CD4-positive, alpha-beta T cell (primary cell): ENCODE data around the gene CACNA2D2. TPM values are rescaled to one million over a fixed set of nuclear protein-coding genes. Genes with fewer than 3 reads are reported as not detected.

Experiments used
- ATAC-seq: fragments of 200-7000 bp; cut with Tn5 transposase; one replicate; pipeline ENCODE4 v1.10.0; 2022; ENCODE audit warnings: mild to moderate bottlenecking; ENCODE audit not compliant: poor library complexity
- CTCF ChIA-PET: fragments of 350-600 bp; sonication (Branson Sonifier 250); formaldehyde crosslinking; loops from one replicate; lab custom pipeline; 2021; ENCODE audit warnings: antibody characterized with exemption, inconsistent platforms; lab: Charles Lee
- POLR2A ChIA-PET: fragments of 350-600 bp; sonication (Branson Sonifier 250); formaldehyde crosslinking; loops from one replicate; lab custom pipeline; 2021; ENCODE audit warnings: antibody characterized with exemption, inconsistent platforms; lab: Charles Lee
- DNase-seq, 14 experiments: peaks; one replicate each; pipeline ENCODE4 v3.0.0-alpha.2; 2013 to 2020; ENCODE audit warnings: mixed read lengths in 2 of 14
- H3K27ac ChIP-seq, 2 donors: one replicate each; pipeline versions ENCODE4 v1.5.1 to v1.7.0; 2013; ENCODE audit warnings: low read length in 2 of 2, low read depth in 1 of 2, mild to moderate bottlenecking in 1 of 2
- H3K27me3 ChIP-seq, 2 experiments: 1 replicate in 1 of 2; 2 replicates in 1 of 2; pipeline versions ENCODE4 v1.6.1 to v1.7.0; 2013; ENCODE audit warnings: low read length in 2 of 2, control low read depth in 1 of 2, mild to moderate bottlenecking in 1 of 2, moderate library complexity in 1 of 2; ENCODE audit not compliant: insufficient read depth in 2 of 2, control insufficient read depth in 1 of 2
- H3K36me3 ChIP-seq: one replicate; pipeline ENCODE4 v1.6.1; 2013; ENCODE audit warnings: low read length, control low read depth; ENCODE audit not compliant: insufficient read depth
- H3K4me1 ChIP-seq: one replicate; pipeline ENCODE4 v1.6.1; 2013; ENCODE audit warnings: low read length, control low read depth; ENCODE audit not compliant: insufficient read depth
- H3K4me3 ChIP-seq: one replicate; pipeline ENCODE4 v1.5.1; 2013; ENCODE audit warnings: mild to moderate bottlenecking, low read length, moderate library complexity
- H3K9me3 ChIP-seq, 2 experiments: 1 replicate in 1 of 2; 2 replicates in 1 of 2; pipeline versions ENCODE4 v1.6.1 to v1.7.0; 2013; ENCODE audit warnings: low read length in 2 of 2, mild to moderate bottlenecking in 2 of 2, control low read depth in 1 of 2, moderate library complexity in 1 of 2; ENCODE audit not compliant: control insufficient read depth in 1 of 2, insufficient read depth in 1 of 2
- H3K27ac Mint-ChIP-seq: one replicate; pipeline ENCODE4 v1.8.0; 2020; ENCODE audit warnings: mixed read lengths
- H3K27me3 Mint-ChIP-seq: one replicate; pipeline ENCODE4 v1.8.0; 2021; ENCODE audit warnings: mixed read lengths
- H3K36me3 Mint-ChIP-seq: one replicate; pipeline ENCODE4 v1.8.0; 2021; ENCODE audit warnings: low read depth, mixed read lengths
- H3K4me1 Mint-ChIP-seq: one replicate; pipeline ENCODE4 v1.8.0; 2021; ENCODE audit warnings: low read depth, mixed read lengths
- H3K4me3 Mint-ChIP-seq: one replicate; pipeline ENCODE4 v1.8.0; 2020; ENCODE audit warnings: mild to moderate bottlenecking, mixed read lengths
- H3K9me3 Mint-ChIP-seq: one replicate; pipeline ENCODE4 v1.8.0; 2020; ENCODE audit warnings: mixed read lengths
- intact Hi-C, 2 experiments: fragments of 100-400 bp; cut with DNase I in 1 of 2; cut with micrococcal nuclease in 1 of 2; formaldehyde crosslinking; loops; one replicate each; pipeline versions ENCODE4 v1.15.1 to v1.9.0; 2023 to 2025; cut with DNase I, micrococcal nuclease
- polyA plus RNA-seq, 2 donors: library from polyadenylated mRNA; unstranded; fragments of 120-200 nt; gene quantifications; one replicate each; pipeline ENCODE4 v1.2.1, GENCODE V29; 2013
- total RNA-seq, 174 experiments: library from RNA in 2 of 174; stranded (reverse) in 2 of 174; gene quantifications; one replicate each; pipeline ENCODE4 v1.2.3 and lab custom pipeline; 2021 to 2026
- TF ChIP-seq, protein P1 (sequence below): fragments of 200-600 bp; IDR thresholded peaks from one replicate; pipeline ENCODE4 v1.8.0; 2022; ENCODE audit warnings: antibody characterized with exemption, mild to moderate bottlenecking

CACNA2D2 gene
- total RNA-seq (1 to 10 TPM; 2.5 to 3.8 TPM), total RNA-seq (lab: John Stamatoyannopoulos, UW) (0.19 to 7.9 (median 2.8) reads per million in 172 experiments)
- polyA plus RNA-seq (2013, experiment 1 of 2), result 1.5 TPM
- polyA plus RNA-seq (2013, experiment 2 of 2), result 1.9 TPM

DNA sequence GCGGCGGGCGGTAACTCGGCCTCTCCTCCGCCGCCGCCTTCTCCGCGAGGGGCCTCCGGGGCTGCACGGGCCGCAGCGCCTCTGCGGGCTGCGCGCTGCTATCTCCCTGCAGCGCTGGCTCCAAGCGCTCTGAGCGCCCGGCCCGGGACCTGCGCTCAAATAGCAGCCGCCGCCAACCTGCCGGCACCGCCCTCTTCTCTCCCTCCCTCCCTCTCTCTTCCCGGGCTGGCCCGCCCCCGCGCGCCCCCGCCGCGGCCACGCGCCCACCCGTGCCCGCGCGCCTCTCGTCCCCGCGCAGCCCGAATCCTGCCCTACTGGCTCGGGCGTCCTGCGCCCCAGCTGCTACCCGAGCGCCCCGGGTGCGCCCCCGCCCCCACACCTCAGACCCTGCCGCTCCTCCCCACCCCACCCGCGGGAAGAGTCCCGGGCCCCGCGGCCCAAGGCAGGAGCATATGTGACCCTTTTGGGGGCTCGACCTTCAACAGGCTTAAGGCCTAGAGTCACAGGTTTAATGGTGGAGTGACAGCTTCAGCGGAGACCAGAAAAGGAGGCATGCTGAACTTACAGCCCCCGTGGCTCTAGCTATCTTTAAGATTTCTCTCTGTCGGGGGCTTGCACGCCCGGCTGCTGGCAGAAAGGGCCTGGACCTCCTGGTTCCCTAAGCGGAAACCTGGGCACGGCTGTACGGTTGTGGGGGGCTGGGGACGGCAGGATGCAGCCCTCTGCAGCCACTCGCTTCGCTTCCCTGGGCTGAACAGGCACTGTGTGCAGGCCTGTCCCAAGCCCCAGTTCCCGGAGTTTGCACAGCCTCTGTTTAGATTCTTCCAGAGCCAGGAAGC, at the start of gene CACNA2D2:
TSS of gene CACNA2D2 (minus strand) at position 131 of the 839 bp plus-strand sequence. CDS start 211 bp downstream, outside the sequence.
- peaks cover 16% of the 10 kb centered on the region for H3K4me1 ChIP-seq
- peak within 1 kb of the TSS; percentile 48 for H3K4me3 ChIP-seq
- Mint-ChIP-seq H3K4me3 (peak within 1 kb of the TSS; percentile 83), H3K27me3 (peaks cover 21% of the 10 kb centered on the region), H3K9me3 (no peaks in the 10 kb centered on the region), H3K27ac (no peak within 1 kb of the TSS), H3K4me1 (peaks cover 6% of the 10 kb centered on the region), H3K36me3 (no peaks in the 10 kb centered on the region)
- DNase-seq (peak; percentile 39 to 83 (median 69)), ATAC-seq (peak; percentile 94)
- peaks cover 3 to 17% of the 10 kb centered on the region in 2 experiments for H3K27me3 ChIP-seq
- TF ChIP-seq, protein P1, sequence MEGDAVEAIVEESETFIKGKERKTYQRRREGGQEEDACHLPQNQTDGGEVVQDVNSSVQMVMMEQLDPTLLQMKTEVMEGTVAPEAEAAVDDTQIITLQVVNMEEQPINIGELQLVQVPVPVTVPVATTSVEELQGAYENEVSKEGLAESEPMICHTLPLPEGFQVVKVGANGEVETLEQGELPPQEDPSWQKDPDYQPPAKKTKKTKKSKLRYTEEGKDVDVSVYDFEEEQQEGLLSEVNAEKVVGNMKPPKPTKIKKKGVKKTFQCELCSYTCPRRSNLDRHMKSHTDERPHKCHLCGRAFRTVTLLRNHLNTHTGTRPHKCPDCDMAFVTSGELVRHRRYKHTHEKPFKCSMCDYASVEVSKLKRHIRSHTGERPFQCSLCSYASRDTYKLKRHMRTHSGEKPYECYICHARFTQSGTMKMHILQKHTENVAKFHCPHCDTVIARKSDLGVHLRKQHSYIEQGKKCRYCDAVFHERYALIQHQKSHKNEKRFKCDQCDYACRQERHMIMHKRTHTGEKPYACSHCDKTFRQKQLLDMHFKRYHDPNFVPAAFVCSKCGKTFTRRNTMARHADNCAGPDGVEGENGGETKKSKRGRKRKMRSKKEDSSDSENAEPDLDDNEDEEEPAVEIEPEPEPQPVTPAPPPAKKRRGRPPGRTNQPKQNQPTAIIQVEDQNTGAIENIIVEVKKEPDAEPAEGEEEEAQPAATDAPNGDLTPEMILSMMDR, result no peak
- POLR2A ChIA-PET, result interaction anchor here (0.8 to 1.5 kb wide), 5 partner anchors 12 to 166 kb away, joined by 3 to 4 read pairs (median 4); partner anchors contain the start of gene HEMK1
- H3K27ac ChIP-seq, result no peak within 1 kb of the TSS
- no peaks in the 10 kb centered on the region for H3K36me3 ChIP-seq
- intact Hi-C loops, result loop anchor here (5.0 to 10.0 kb wide), 3 partner anchors 66 to 1819 kb away; partner anchors contain the start of gene NCKIPSD (in 1 of the 2)
- no peaks in the 10 kb centered on the region for H3K9me3 ChIP-seq
- CTCF ChIA-PET, result no interaction called here

DNA sequence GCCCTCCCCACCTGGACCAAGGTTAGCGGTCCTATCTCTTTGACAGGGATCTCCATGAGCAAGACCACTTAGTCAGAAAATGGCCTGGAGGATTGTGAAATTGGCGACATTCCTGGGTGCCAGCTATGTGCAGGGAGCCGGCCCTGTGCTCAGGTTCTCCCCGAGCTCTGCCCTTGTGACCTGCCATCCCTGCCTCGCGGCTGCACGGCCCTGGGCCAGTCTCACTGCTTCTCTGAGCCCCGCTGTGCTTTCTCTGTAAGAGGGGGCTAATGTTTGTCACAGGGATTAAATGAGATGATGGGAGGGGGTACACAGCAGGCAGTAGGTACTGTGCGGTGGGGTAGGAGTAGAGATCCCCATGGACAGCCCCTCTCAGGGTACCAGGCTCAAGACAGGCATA, 49.2 kb upstream of the CACNA2D2 start:
- ATAC-seq (no peak), DNase-seq (no peak)
- Mint-ChIP-seq H3K36me3 (no peaks in the 10 kb centered on the region), H3K9me3 (no peaks in the 10 kb centered on the region), H3K27me3 (no peaks in the 10 kb centered on the region), H3K4me1 (no peaks in the 10 kb centered on the region), H3K4me3 (no peak overlapping the region), H3K27ac (no peak overlapping the region)
- Histone ChIP-seq H3K36me3 (no peaks in the 10 kb centered on the region), H3K27ac (no peak overlapping the region), H3K27me3 (no peaks in the 10 kb centered on the region), H3K4me1 (peaks cover 5% of the 10 kb centered on the region), H3K4me3 (no peak overlapping the region), H3K9me3 (no peaks in the 10 kb centered on the region)
- ChIA-PET CTCF (no interaction called here), POLR2A (no interaction called here)
- TF ChIP-seq, protein P1, result no peak
- intact Hi-C loops, result no loop called here

GRCh38 chr3:50551681-50552435, 48.4 kb upstream of the CACNA2D2 start:
- Mint-ChIP-seq H3K27ac (no peak overlapping the region), H3K4me3 (no peak overlapping the region), H3K9me3 (no peaks in the 10 kb centered on the region), H3K4me1 (no peaks in the 10 kb centered on the region), H3K27me3 (no peaks in the 10 kb centered on the region), H3K36me3 (no peaks in the 10 kb centered on the region)
- H3K9me3 ChIP-seq, result no peaks in the 10 kb centered on the region
- H3K4me1 ChIP-seq, result peaks cover 5% of the 10 kb centered on the region
- intact Hi-C loops, result no loop called here
- ChIA-PET POLR2A (no interaction called here), CTCF (no interaction called here)
- H3K27ac ChIP-seq, result no peak overlapping the region
- no peaks in the 10 kb centered on the region for H3K36me3 ChIP-seq
- H3K27me3 ChIP-seq, result no peaks in the 10 kb centered on the region
- no peak overlapping the region for H3K4me3 ChIP-seq
- TF ChIP-seq, protein P1, result no peak
- ATAC-seq, result no peak
- no peak for DNase-seq
